Measurements from ENCODE around the gene AP1M1. TPM values are rescaled to one million over a fixed set of nuclear protein-coding genes. Genes with fewer than 3 reads are reported as not detected.

AP1M1 gene
- total RNA-seq, result 59.4 and 66.0 TPM in 2 replicates

GRCh38 chr19:16197622-16198369, at the start of gene AP1M1:
AP1M1 (plus strand) TSS chr19:16197911; CDS start chr19:16198027, 116 bp downstream.

GRCh38 chr19:16185123-16185767, 12.5 kb upstream of the AP1M1 start, which contains the start of gene FAM32A:
FAM32A (plus strand) TSS chr19:16185410; CDS start chr19:16185443, 33 bp downstream.

Other genes with a start within 250 kb of the AP1M1 start
- not detected in 2 replicates for gene OR10H4, start 248.9 kb upstream of the AP1M1 start, total RNA-seq
- 727 and 762 TPM in 2 replicates for gene TPM4, start 121.4 kb upstream of the AP1M1 start, total RNA-seq
- 60.1 and 80.9 TPM in 2 replicates for gene RAB8A, start 86.0 kb upstream of the AP1M1 start, total RNA-seq
- gene HSH2D, start 54.2 kb upstream of the AP1M1 start, total RNA-seq, result 0.30 TPM in 1 of 2 replicates, not detected in the other
- not detected in 2 replicates for gene CIB3, start 24.4 kb upstream of the AP1M1 start, total RNA-seq
- 118 and 152 TPM in 2 replicates for gene FAM32A, start 12.5 kb upstream of the AP1M1 start, total RNA-seq
- 5.3 and 6.8 TPM in 2 replicates for gene KLF2, start 126.9 kb downstream of the AP1M1 start, total RNA-seq

All from epithelial cell of umbilical artery (primary cell).